ENCODE measurements around the gene FLRT1.

GRCh38 chr11:64078284-64078683 lies 42.6 kb downstream of the FLRT1 start:
- TF ChIP-seq TEAD4 (IDR thresholded peaks at IDR 0.05), result no peak
- no peak for TF ChIP-seq CEBPB (IDR thresholded peaks at IDR 0.05)
- no peak for TF ChIP-seq EP300 (IDR thresholded peaks at IDR 0.05; ENCODE audit: borderline replicate concordance)
- no peak for TF ChIP-seq CREB1 (IDR thresholded peaks at IDR 0.05; ENCODE audit: low read depth)
- TF ChIP-seq USF1 (IDR thresholded peaks at IDR 0.05), result no peak
- TF ChIP-seq YY1 (IDR thresholded peaks at IDR 0.05; ENCODE audit: low read depth), result no peak
- no peak for TF ChIP-seq MAX (IDR thresholded peaks at IDR 0.05)
- TF ChIP-seq REST (IDR thresholded peaks at IDR 0.05; ENCODE audit: low read depth), result no peak
- no peak for TF ChIP-seq TAF1 (IDR thresholded peaks at IDR 0.05; ENCODE audit: low read depth)
- TF ChIP-seq RAD21 (IDR thresholded peaks at IDR 0.05; ENCODE audit: low read depth), result no peak
- no peak for TF ChIP-seq TCF12 (IDR thresholded peaks at IDR 0.05; ENCODE audit: low read depth)
- TF ChIP-seq NFIC (IDR thresholded peaks at IDR 0.05), result no peak
- no peak for TF ChIP-seq ZBTB7A (IDR thresholded peaks at IDR 0.05; ENCODE audit: low read depth)

All from Ishikawa (cell line).